Measurements from ENCODE around the gene REX1BD. TPM values are rescaled to one million over a fixed set of nuclear protein-coding genes. Genes with fewer than 3 reads are reported as not detected.

REX1BD gene
- total RNA-seq, 1 experiment from 2014 or later, result 24.8 TPM

GRCh38 chr19:18603958-18604819 lies 15.6 kb downstream of the REX1BD start:
- Histone ChIP-seq H3K9me3 (replicated peaks) (no peaks in the 10 kb centered on the region), H3K4me3 (peak overlapping the region; percentile 43), H3K4me1 (peaks cover 14% of the 10 kb centered on the region; the same call in 1 of the 2 replicates), H3K27ac (peak overlapping the region; percentile 38; the same call in 1 of the 2 replicates), H3K27me3 (peaks cover 32% of the 10 kb centered on the region), H3K36me3 (no peaks in the 10 kb centered on the region)
- DNase-seq, result peak; percentile 51 to 63

- DNase-seq, result no peak
- H3K9me3 ChIP-seq (replicated peaks), result no peaks in the 10 kb centered on the region
- peaks cover 14% of the 10 kb centered on the region; the same call in 1 of the 2 replicates for H3K4me1 ChIP-seq
- H3K36me3 ChIP-seq, result no peaks in the 10 kb centered on the region
- H3K27me3 ChIP-seq, result peaks cover 38% of the 10 kb centered on the region
- no peak overlapping the region; the same call in 1 of the 2 replicates for H3K4me3 ChIP-seq
- H3K27ac ChIP-seq, result no peak overlapping the region
Observed at GRCh38 chr19:18604820-18605159, 16.2 kb downstream of the REX1BD start.

GRCh38 chr19:18605196-18605545 lies 16.6 kb downstream of the REX1BD start:
- H3K4me1 ChIP-seq, result peaks cover 17% of the 10 kb centered on the region
- H3K27ac ChIP-seq, result no peak overlapping the region
- H3K9me3 ChIP-seq (replicated peaks), result no peaks in the 10 kb centered on the region
- DNase-seq, result no peak
- H3K36me3 ChIP-seq, result no peaks in the 10 kb centered on the region
- H3K4me3 ChIP-seq, result peak overlapping the region; percentile 52; the same call in 1 of the 2 replicates
- H3K27me3 ChIP-seq, result peaks cover 41% of the 10 kb centered on the region

GRCh38 chr19:18605546-18606280 lies 17.1 kb downstream of the REX1BD start:
- Histone ChIP-seq H3K9me3 (replicated peaks) (no peaks in the 10 kb centered on the region), H3K4me3 (peak overlapping the region; percentile 52), H3K27ac (no peak overlapping the region), H3K36me3 (no peaks in the 10 kb centered on the region), H3K4me1 (peaks cover 22% of the 10 kb centered on the region), H3K27me3 (peaks cover 47% of the 10 kb centered on the region)
- DNase-seq, result no peak

- no peaks in the 10 kb centered on the region for H3K36me3 ChIP-seq
- H3K27me3 ChIP-seq, result peaks cover 53% of the 10 kb centered on the region
- peak within 1 kb of the TSS; percentile 52 for H3K4me3 ChIP-seq
- H3K27ac ChIP-seq, result no peak within 1 kb of the TSS
- no peaks in the 10 kb centered on the region for H3K9me3 ChIP-seq (replicated peaks)
- peaks cover 28% of the 10 kb centered on the region for H3K4me1 ChIP-seq
- DNase-seq, result no peak
Observed at GRCh38 chr19:18606281-18607225, 18.0 kb downstream of the REX1BD start, which contains the start of gene CRLF1. Gene CRLF1 (minus strand): TSS chr19:18606799. CDS start chr19:18606656, 143 bp downstream.

- Histone ChIP-seq H3K27me3 (peaks cover 62% of the 10 kb centered on the region), H3K4me1 (peaks cover 30% of the 10 kb centered on the region), H3K36me3 (no peaks in the 10 kb centered on the region), H3K27ac (no peak overlapping the region), H3K9me3 (replicated peaks) (no peaks in the 10 kb centered on the region), H3K4me3 (no peak overlapping the region)
- no peak for DNase-seq
Observed at GRCh38 chr19:18607226-18608101, 18.9 kb downstream of the REX1BD start.

GRCh38 chr19:18608102-18608804 lies 19.7 kb downstream of the REX1BD start:
- H3K4me1 ChIP-seq, result peaks cover 28% of the 10 kb centered on the region
- H3K27me3 ChIP-seq, result peaks cover 65% of the 10 kb centered on the region
- no peaks in the 10 kb centered on the region for H3K9me3 ChIP-seq (replicated peaks)
- H3K4me3 ChIP-seq, result no peak overlapping the region
- no peak overlapping the region for H3K27ac ChIP-seq
- no peak for DNase-seq
- no peaks in the 10 kb centered on the region for H3K36me3 ChIP-seq

- peaks cover 72% of the 10 kb centered on the region for H3K27me3 ChIP-seq
- no peaks in the 10 kb centered on the region for H3K9me3 ChIP-seq (replicated peaks)
- H3K4me1 ChIP-seq, result peaks cover 27% of the 10 kb centered on the region
- no peak for DNase-seq
- no peak overlapping the region for H3K27ac ChIP-seq
- H3K36me3 ChIP-seq, result no peaks in the 10 kb centered on the region
- no peak overlapping the region for H3K4me3 ChIP-seq
Observed at GRCh38 chr19:18608805-18609716, 20.5 kb downstream of the REX1BD start.

- peaks cover 22% of the 10 kb centered on the region for H3K4me1 ChIP-seq
- H3K4me3 ChIP-seq, result no peak overlapping the region
- H3K27me3 ChIP-seq, result peaks cover 78% of the 10 kb centered on the region
- DNase-seq, result no peak
- H3K9me3 ChIP-seq (replicated peaks), result no peaks in the 10 kb centered on the region
- no peak overlapping the region for H3K27ac ChIP-seq
- no peaks in the 10 kb centered on the region for H3K36me3 ChIP-seq
Observed at GRCh38 chr19:18609717-18610051, 21.1 kb downstream of the REX1BD start.

GRCh38 chr19:18610245-18610555 lies 21.6 kb downstream of the REX1BD start:
- Histone ChIP-seq H3K36me3 (no peaks in the 10 kb centered on the region), H3K4me1 (peaks cover 17% of the 10 kb centered on the region), H3K27ac (no peak overlapping the region), H3K4me3 (no peak overlapping the region), H3K9me3 (replicated peaks) (no peaks in the 10 kb centered on the region), H3K27me3 (peaks cover 80% of the 10 kb centered on the region)
- DNase-seq, result peak; percentile 33 to 47

GRCh38 chr19:18610556-18611326 lies 22.1 kb downstream of the REX1BD start:
- no peak overlapping the region for H3K4me3 ChIP-seq
- no peak overlapping the region for H3K27ac ChIP-seq
- peaks cover 17% of the 10 kb centered on the region for H3K4me1 ChIP-seq
- no peak for DNase-seq
- no peaks in the 10 kb centered on the region for H3K9me3 ChIP-seq (replicated peaks)
- no peaks in the 10 kb centered on the region for H3K36me3 ChIP-seq
- peaks cover 78% of the 10 kb centered on the region for H3K27me3 ChIP-seq

Measured in SJCRH30 (cell line).